GM08714 (cell line): ENCODE data around the gene CACNA1D.

ENCODE experiments used
- H3K4me3 ChIP-seq: fragments of 200-500 bp; sonication (Bioruptor generic); 2 replicates; pipeline ENCODE4 v1.5.1; 2014; ENCODE audit warnings: mild to moderate bottlenecking, low read length, inconsistent platforms
- ZNF274 ChIP-seq: IDR thresholded peaks from 2 replicates; pipeline ENCODE4 v1.6.1; 2012; ENCODE audit warnings: mild to moderate bottlenecking, low read depth, low read length

CACNA1D gene

GRCh38 chr3:53726643-53727042 is 232.2 kb downstream of the CACNA1D start:
- H3K4me3 ChIP-seq, result no peak overlapping the region
- TF ChIP-seq ZNF274, result no peak

GRCh38 chr3:53728606-53729005 is 234.2 kb downstream of the CACNA1D start:
- TF ChIP-seq ZNF274, result no peak
- H3K4me3 ChIP-seq, result no peak overlapping the region

- TF ChIP-seq ZNF274, result no peak
- H3K4me3 ChIP-seq, result no peak overlapping the region
These were observed 234.7 kb downstream of the CACNA1D start for GRCh38 chr3:53729159-53729558.

- no peak overlapping the region for H3K4me3 ChIP-seq
- TF ChIP-seq ZNF274, result no peak
These were observed 235.2 kb downstream of the CACNA1D start for GRCh38 chr3:53729618-53730017.

GRCh38 chr3:53730576-53730975 is 236.2 kb downstream of the CACNA1D start:
- H3K4me3 ChIP-seq, result no peak overlapping the region
- no peak for TF ChIP-seq ZNF274

GRCh38 chr3:53731934-53732624 is 237.7 kb downstream of the CACNA1D start:
- no peak for TF ChIP-seq ZNF274
- H3K4me3 ChIP-seq, result no peak overlapping the region

- TF ChIP-seq ZNF274, result no peak
- H3K4me3 ChIP-seq, result no peak overlapping the region
These were observed 239.0 kb downstream of the CACNA1D start for GRCh38 chr3:53733446-53733845.

- no peak for TF ChIP-seq ZNF274
- H3K4me3 ChIP-seq, result no peak overlapping the region
These were observed 245.6 kb downstream of the CACNA1D start for GRCh38 chr3:53739966-53740365.

GRCh38 chr3:53740956-53741355 is 246.5 kb downstream of the CACNA1D start:
- no peak overlapping the region for H3K4me3 ChIP-seq
- no peak for TF ChIP-seq ZNF274

- no peak for TF ChIP-seq ZNF274
- no peak overlapping the region for H3K4me3 ChIP-seq
These were observed 249.9 kb downstream of the CACNA1D start for GRCh38 chr3:53744351-53744750.

- no peak overlapping the region for H3K4me3 ChIP-seq
- no peak for TF ChIP-seq ZNF274
These were observed 253.1 kb downstream of the CACNA1D start for GRCh38 chr3:53747559-53747958.

- TF ChIP-seq ZNF274, result no peak
- H3K4me3 ChIP-seq, result no peak overlapping the region; the same call in 1 of the 2 replicates
These were observed 254.3 kb downstream of the CACNA1D start for GRCh38 chr3:53748512-53749271.

GRCh38 chr3:53749448-53749847 is 255.0 kb downstream of the CACNA1D start:
- no peak for TF ChIP-seq ZNF274
- H3K4me3 ChIP-seq, result no peak overlapping the region

GRCh38 chr3:53750253-53751210 is 256.1 kb downstream of the CACNA1D start:
- H3K4me3 ChIP-seq, result no peak overlapping the region
- TF ChIP-seq ZNF274, result no peak

GRCh38 chr3:53753518-53754183 is 259.2 kb downstream of the CACNA1D start:
- no peak for TF ChIP-seq ZNF274
- H3K4me3 ChIP-seq, result no peak overlapping the region
